NCI-H2107 treated with DMSO at 0.1 percent for 48 hours (cell line): ENCODE results near the gene RBKS.
A peak's percentile ranks its signal among the peaks of the same experiment; 100 is the strongest.
"Not testable (repeated sequence)": the region's sequence is repeated elsewhere in the genome, so short reads cannot be mapped to it uniquely, and the experiment has no call there.

ENCODE experiments used
- DNase-seq: peaks from one replicate; lab custom pipeline; 2025; ENCODE audit not compliant: unreplicated experiment; lab: John Stamatoyannopoulos, UW

The RBKS gene

GRCh38 chr2:27766287-27766661, 123.9 kb downstream of the RBKS start:
- DNase-seq = no peak

GRCh38 chr2:27765621-27766286, 124.4 kb downstream of the RBKS start:
- no peak for DNase-seq

GRCh38 chr2:27764526-27764925, 125.7 kb downstream of the RBKS start:
- not testable (repeated sequence) for DNase-seq

GRCh38 chr2:27763907-27764267, 126.3 kb downstream of the RBKS start:
- DNase-seq = no peak

- DNase-seq = no peak
Observed at GRCh38 chr2:27762951-27763906, 127.0 kb downstream of the RBKS start.

- peak; percentile 8 for DNase-seq
Observed at GRCh38 chr2:27756544-27757498, 133.4 kb downstream of the RBKS start.

- DNase-seq = no peak
Observed at GRCh38 chr2:27756091-27756490, 134.1 kb downstream of the RBKS start.

GRCh38 chr2:27754831-27755230, 135.4 kb downstream of the RBKS start:
- DNase-seq = no peak

- peak; percentile 55 for DNase-seq
Observed at GRCh38 chr2:27754138-27754588, 136.0 kb downstream of the RBKS start.

GRCh38 chr2:27752551-27753237, 137.5 kb downstream of the RBKS start:
- peak; percentile 86 for DNase-seq

- DNase-seq = no peak
Observed at GRCh38 chr2:27751377-27751776, 138.8 kb downstream of the RBKS start.

GRCh38 chr2:27748803-27749554, 141.2 kb downstream of the RBKS start:
- not testable (repeated sequence) for DNase-seq

- no peak for DNase-seq
Observed at GRCh38 chr2:27747827-27748352, 142.3 kb downstream of the RBKS start.

- no peak for DNase-seq
Observed at GRCh38 chr2:27746325-27746724, 143.9 kb downstream of the RBKS start.

- not testable (repeated sequence) for DNase-seq
Observed at GRCh38 chr2:27745494-27745893, 144.7 kb downstream of the RBKS start.

GRCh38 chr2:27742571-27742970, 147.6 kb downstream of the RBKS start:
- DNase-seq = no peak

- no peak for DNase-seq
Observed at GRCh38 chr2:27741673-27742072, 148.5 kb downstream of the RBKS start.

GRCh38 chr2:27739058-27739373, 151.2 kb downstream of the RBKS start:
- DNase-seq = no peak

GRCh38 chr2:27738349-27739057, 151.7 kb downstream of the RBKS start:
- no peak for DNase-seq
